H1 (cell line): ENCODE data around the gene TMEM260. TPM values are rescaled to one million over a fixed set of nuclear protein-coding genes. Genes with fewer than 3 reads are reported as not detected.

ENCODE experiments used
- CTCF ChIA-PET: fragments of 300-600 bp; sonication (Branson Sonifier 250); formaldehyde crosslinking; loops from one replicate; lab custom pipeline; 2021; ENCODE audit not compliant: partially characterized antibody; lab: Charles Lee
- POLR2A ChIA-PET: fragments of 300-600 bp; sonication (Branson Sonifier 250); formaldehyde crosslinking; loops from one replicate; lab custom pipeline; 2021; ENCODE audit warnings: inconsistent platforms; ENCODE audit not compliant: partially characterized antibody; lab: Charles Lee
- DNase-seq, 2 experiments: peaks; one replicate each; pipeline versions ENCODE4 v3.0.0 to v3.0.0-alpha.2; 2010 to 2022; ENCODE audit warnings: low spot score in 2 of 2, low read depth in 1 of 2, mixed read lengths in 1 of 2
- FAIRE-seq: peaks from 2 replicates; lab custom pipeline; 2011; peaks lifted over from hg19 to GRCh38; lab: Jason Lieb, UNC
- H2AFZ ChIP-seq: 2 replicates; pipeline ENCODE4 v1.8.1; 2012; ENCODE audit warnings: low read length, inconsistent platforms
- H2AK5ac ChIP-seq: 2 replicates; pipeline ENCODE4 v1.6.1; 2013; ENCODE audit warnings: low read depth, low read length
- H2BK120ac ChIP-seq: replicated peaks from 2 replicates; pipeline ENCODE3; 2013; ENCODE audit warnings: low read depth, low read length, inconsistent platforms
- H2BK12ac ChIP-seq: 2 replicates; pipeline ENCODE4 v1.6.1; 2013; ENCODE audit warnings: low read depth, low read length
- H2BK15ac ChIP-seq: 2 replicates; pipeline ENCODE4 v1.6.1; 2013; ENCODE audit warnings: low read length
- H2BK20ac ChIP-seq: 2 replicates; pipeline ENCODE4 v1.6.1; 2013; ENCODE audit warnings: low read length
- H2BK5ac ChIP-seq: 2 replicates; pipeline ENCODE4 v1.6.1; 2013; ENCODE audit warnings: low read depth, low read length
- H3K14ac ChIP-seq: 2 replicates; pipeline ENCODE4 v1.6.1; 2013; ENCODE audit warnings: inconsistent platforms; ENCODE audit not compliant: insufficient read length
- H3K18ac ChIP-seq: 2 replicates; pipeline ENCODE4 v1.6.1; 2013; ENCODE audit warnings: low read length; ENCODE audit errors: extremely low read depth
- H3K23ac ChIP-seq: 2 replicates; pipeline ENCODE4 v1.6.1; 2013; ENCODE audit warnings: inconsistent platforms; ENCODE audit not compliant: insufficient read length
- H3K23me2 ChIP-seq: 2 replicates; pipeline ENCODE4 v1.6.1; 2013; ENCODE audit warnings: low read depth, low read length
- H3K27ac ChIP-seq: 2 replicates; pipeline ENCODE4 v1.6.1; 2011; ENCODE audit warnings: low read depth, low read length, inconsistent platforms
- H3K27me3 ChIP-seq, 4 experiments: replicated peaks in 1 of 4; 1 replicate in 1 of 4; 2 replicates in 3 of 4; pipeline versions ENCODE4 v1.6.1 to v1.8.1; 2011 to 2013; ENCODE audit warnings: low read length in 3 of 4, mild to moderate bottlenecking in 3 of 4, inconsistent platforms in 2 of 4, mixed read lengths in 2 of 4, moderate library complexity in 1 of 4; ENCODE audit not compliant: control insufficient read depth in 3 of 4, insufficient read depth in 3 of 4; ENCODE audit errors: extremely low read depth in 1 of 4
- H3K36me3 ChIP-seq, 4 experiments: 2 replicates each; pipeline versions ENCODE4 v1.6.1 to v1.8.1; 2011 to 2013; ENCODE audit warnings: mild to moderate bottlenecking in 4 of 4, low read length in 3 of 4, moderate library complexity in 2 of 4, control low read depth in 1 of 4, inconsistent platforms in 1 of 4; ENCODE audit not compliant: insufficient read depth in 4 of 4, control insufficient read depth in 2 of 4
- H3K4ac ChIP-seq: replicated peaks from 2 replicates; pipeline ENCODE3; 2013; ENCODE audit warnings: low read length, low read depth, mixed read lengths, inconsistent platforms; ENCODE audit not compliant: insufficient read length
- H3K4me1 ChIP-seq, 4 experiments: replicated peaks in 1 of 4; 1 replicate in 1 of 4; 2 replicates in 3 of 4; pipeline versions ENCODE4 v1.6.1 to v1.8.1; 2011 to 2013; ENCODE audit warnings: low read length in 3 of 4, inconsistent platforms in 2 of 4, mixed read lengths in 1 of 4; ENCODE audit not compliant: insufficient read depth in 4 of 4, control insufficient read depth in 3 of 4
- H3K4me2 ChIP-seq, 2 experiments: 2 replicates each; pipeline versions ENCODE4 v1.6.1 to v1.8.1; 2011 to 2013; ENCODE audit warnings: low read depth in 2 of 2, low read length in 2 of 2, control low read depth in 1 of 2, inconsistent platforms in 1 of 2, mild to moderate bottlenecking in 1 of 2; ENCODE audit not compliant: insufficient read depth in 1 of 2
- H3K4me3 ChIP-seq, 4 experiments: fragments of 200-600, 300-600 bp in 1 of 4; sonication (generic), shearing (Covaris generic), sonication (Bioruptor Twin) in 1 of 4; 2 replicates each; pipeline versions ENCODE4 v1.5.1 to v1.8.1; 2011 to 2016; ENCODE audit warnings: low read length in 4 of 4, low read depth in 3 of 4, control low read depth in 2 of 4, inconsistent platforms in 2 of 4, mild to moderate bottlenecking in 2 of 4, mixed read lengths in 1 of 4, moderate library complexity in 1 of 4; ENCODE audit not compliant: insufficient read depth in 2 of 4; ENCODE audit errors: extremely low read depth in 1 of 4
- H3K56ac ChIP-seq: replicated peaks from 2 replicates; pipeline ENCODE3; 2013; ENCODE audit warnings: low read depth, mild to moderate bottlenecking, mixed read lengths, low read length, inconsistent platforms; ENCODE audit not compliant: insufficient read length
- H3K79me1 ChIP-seq: 2 replicates; pipeline ENCODE4 v1.6.1; 2013; ENCODE audit warnings: low read depth, low read length, control low read depth
- H3K79me2 ChIP-seq, 2 experiments: 2 replicates each; pipeline versions ENCODE4 v1.6.1 to v1.8.1; 2012 to 2013; ENCODE audit warnings: low read length in 2 of 2, mild to moderate bottlenecking in 2 of 2, inconsistent platforms in 1 of 2; ENCODE audit not compliant: insufficient read depth in 2 of 2, control insufficient read depth in 1 of 2
- H3K9ac ChIP-seq, 4 experiments: replicated peaks in 1 of 4; 1 replicate in 1 of 4; 2 replicates in 3 of 4; pipeline versions ENCODE4 v1.6.1 to v1.8.1; 2011 to 2013; ENCODE audit warnings: low read depth in 3 of 4, low read length in 3 of 4, control low read depth in 2 of 4, mild to moderate bottlenecking in 2 of 4, moderate library complexity in 2 of 4, inconsistent platforms in 1 of 4; ENCODE audit errors: extremely low read depth in 1 of 4
- H3K9me3 ChIP-seq, 2 experiments: 2 replicates each; pipeline versions ENCODE4 v1.6.1 to v1.8.1; 2012 to 2013; ENCODE audit warnings: mild to moderate bottlenecking in 2 of 2, moderate library complexity in 2 of 2, control low read depth in 1 of 2, inconsistent platforms in 1 of 2, low read depth in 1 of 2, low read length in 1 of 2, mixed read lengths in 1 of 2; ENCODE audit not compliant: insufficient read depth in 2 of 2
- H4K20me1 ChIP-seq, 2 experiments: replicated peaks in 1 of 2; 2 replicates each; pipeline versions ENCODE3 to v1.8.1; 2011 to 2013; ENCODE audit warnings: inconsistent platforms in 2 of 2, low read length in 2 of 2, mild to moderate bottlenecking in 1 of 2; ENCODE audit not compliant: insufficient read depth in 2 of 2, control insufficient read depth in 1 of 2
- H4K5ac ChIP-seq: 2 replicates; pipeline ENCODE4 v1.6.1; 2013; ENCODE audit warnings: low read length, low read depth, mixed read lengths, inconsistent platforms; ENCODE audit not compliant: insufficient read length
- H4K8ac ChIP-seq: 2 replicates; pipeline ENCODE4 v1.8.0; 2013; ENCODE audit warnings: mild to moderate bottlenecking, moderate library complexity, low read length, inconsistent platforms; ENCODE audit not compliant: insufficient read depth; ENCODE audit errors: extremely low read depth
- H4K91ac ChIP-seq: replicated peaks from 2 replicates; pipeline ENCODE3; 2013; ENCODE audit warnings: low read length, mixed read lengths, inconsistent platforms; ENCODE audit not compliant: insufficient read length
- CBX5 ChIP-seq: fragments of 300-800, 300-1000 bp; sonication (generic); IDR thresholded peaks from 2 replicates; pipeline ENCODE4 v1.7.1; 2016; ENCODE audit warnings: antibody characterized with exemption, low read length, low read depth
- CREB1 ChIP-seq: IDR thresholded peaks from 2 replicates; pipeline ENCODE4 v1.6.1; 2012; ENCODE audit warnings: inconsistent platforms
- CTBP2 ChIP-seq: IDR thresholded peaks from 2 replicates; pipeline ENCODE4 v1.7.0; 2011; ENCODE audit warnings: borderline replicate concordance, mild to moderate bottlenecking, moderate library complexity, mixed read lengths, low read length; ENCODE audit not compliant: insufficient read depth, insufficient read length
- GTF2F1 ChIP-seq: IDR thresholded peaks from 2 replicates; pipeline ENCODE4 v1.6.1; 2012; ENCODE audit warnings: low read depth, low read length, improper control_type of control experiment, borderline replicate concordance
- HDAC6 ChIP-seq: IDR thresholded peaks from one replicate; pipeline ENCODE4 v1.7.1; 2012; ENCODE audit warnings: low read depth, mild to moderate bottlenecking, inconsistent platforms, low read length, moderate library complexity
- JUN ChIP-seq: IDR thresholded peaks from 2 replicates; pipeline ENCODE4 v1.6.1; 2011; ENCODE audit warnings: low read depth, mild to moderate bottlenecking, improper control_type of control experiment, low read length
- MAFK ChIP-seq: IDR thresholded peaks from 2 replicates; pipeline ENCODE4 v1.6.1; 2012; ENCODE audit warnings: low read depth, mild to moderate bottlenecking, improper control_type of control experiment, low read length
- SIN3A ChIP-seq, 2 experiments: IDR thresholded peaks in 1 of 2; conservative IDR thresholded peaks in 1 of 2; 2 replicates each; pipeline ENCODE4 v1.6.1; 2011 to 2012; ENCODE audit warnings: low read length in 2 of 2, improper control_type of control experiment in 1 of 2, low read depth in 1 of 2, mild to moderate bottlenecking in 1 of 2
- TAF7 ChIP-seq: optimal IDR thresholded peaks from 2 replicates; pipeline ENCODE3; 2011; ENCODE audit warnings: low read depth, mild to moderate bottlenecking, inconsistent platforms, low read length, moderate library complexity, borderline replicate concordance
- ZNF274 ChIP-seq: IDR thresholded peaks from 2 replicates; pipeline ENCODE4 v1.7.0; 2012; ENCODE audit warnings: low read length, borderline replicate concordance; ENCODE audit errors: extremely low read depth
- WGBS, 2 experiments: shearing (Covaris generic) in 1 of 2; methylation state at CpG; one replicate each; pipeline versions ENCODE4 v1.1.6 to v1.1.7; 2013 to 2015; ENCODE audit warnings: low lambda C conversion rate in 2 of 2, mixed read lengths in 2 of 2, inconsistent platforms in 1 of 2, low coverage in 1 of 2, missing lambda C conversion rate in 1 of 2; ENCODE audit not compliant: insufficient replicate concordance in 2 of 2, insufficient coverage in 1 of 2, insufficient read length in 1 of 2; ENCODE audit errors: extremely low coverage in 1 of 2, missing lambda C conversion rate in 1 of 2; 5-methylcytosine and 5-hydroxymethylcytosine counted together
- polyA plus RNA-seq, 7 experiments: library from polyadenylated mRNA; depleted of rRNA in 3 of 7; stranded (reverse) in 5 of 7; unstranded in 2 of 7; fragments of >200 nt in 5 of 7; fragments of 200-250 nt in 2 of 7; gene quantifications; 1 replicate in 5 of 7; 2 replicates in 1 of 7; 4 replicates in 1 of 7; pipeline versions ENCODE4 v1.2.1 to v1.2.3, GENCODE V29; 2011 to 2013; ENCODE audit warnings: missing spikeins in 2 of 7, mixed read lengths in 2 of 7
- total RNA-seq: library from RNA; stranded (reverse); fragmentation: NEBNext Ultra II Directional; extraction: Animal tissue kit (Norgen Biotek cat#: 25700); gene quantifications from 2 replicates; pipeline ENCODE4 v1.2.1, GENCODE V29; 2021

The TMEM260 gene
- total and polyA plus RNA-seq, 2 of the 8 experiments (the other 6 are each of a cell fraction or from before 2014, with no cell fraction given), result 14.4 to 15.2 TPM

GRCh38 chr14:56594428-56594827, 14.8 kb downstream of the TMEM260 start:
- Histone ChIP-seq H3K4me3 (no peak overlapping the region), H3K4me2 (no peak overlapping the region), H2BK5ac (no peak overlapping the region), H3K4ac (no peak overlapping the region), H3K14ac (no peak overlapping the region), H3K56ac (no peak overlapping the region), H4K91ac (no peak overlapping the region), H3K27me3 (no peaks in the 10 kb centered on the region), H3K9ac (no peak overlapping the region), H3K79me1 (no peaks in the 10 kb centered on the region), H2BK20ac (no peak overlapping the region), H3K4me1 (peaks cover 0 to 5% (median 0%) of the 10 kb centered on the region in 4 experiments; a peak in 1 of 7 replicates), H2BK15ac (no peak overlapping the region), H2BK120ac (no peak overlapping the region), H4K8ac (no peak overlapping the region), H3K36me3 (no peaks in the 10 kb centered on the region; a peak in 1 of 8 replicates), H3K18ac (no peak overlapping the region), H3K23me2 (no peaks in the 10 kb centered on the region), H3K79me2 (no peaks in the 10 kb centered on the region), H3K23ac (no peak overlapping the region), H3K27ac (no peak overlapping the region), H2AFZ (no peak overlapping the region), H3K9me3 (no peaks in the 10 kb centered on the region), H2BK12ac (no peak overlapping the region), H4K20me1 (no peaks in the 10 kb centered on the region), H2AK5ac (no peak overlapping the region), H4K5ac (no peak overlapping the region)
- TF ChIP-seq SIN3A (conservative IDR thresholded peaks at IDR 0.05 in 1 of 2, IDR thresholded peaks at IDR 0.05 in 1 of 2; ENCODE audit: low read depth in 1 of 2, low read length in 2 of 2) (no peak), ZNF274 (no peak), JUN (no peak), TAF7 (no peak), MAFK (no peak), GTF2F1 (no peak), CTBP2 (no peak), HDAC6 (no peak), CREB1 (no peak), CBX5 (no peak)
- ChIA-PET CTCF (no interaction called here), POLR2A (no interaction called here)
- WGBS, 2 experiments, result 86% methylated on average over 1 of the region's 1 CpG; no CpG with 5 or more reads in 1 of the 2 experiments
- DNase-seq, result no peak
- no peak for FAIRE-seq
